ENCODE results near the gene MIER1.

Gene MIER1

GRCh38 chr1:67018574-67018973, 93.8 kb downstream of the MIER1 start:
- DNase-seq (ENCODE audit: low read depth in 1 of 2, low spot score in 1 of 2) = no peak
- in situ Hi-C loops (cut with HindIII; ENCODE audit: low pct_unique_long_range_greater_than_20kb, low sequenced_read_pairs) = no loop called here
- TF ChIP-seq JUND (IDR thresholded peaks at IDR 0.05; ENCODE audit: low read depth) = no peak

- in situ Hi-C loops (cut with HindIII; ENCODE audit: low pct_unique_long_range_greater_than_20kb, low sequenced_read_pairs) = no loop called here
- TF ChIP-seq JUND (IDR thresholded peaks at IDR 0.05; ENCODE audit: low read depth) = no peak
- no peak for DNase-seq (ENCODE audit: low read depth in 1 of 2, low spot score in 1 of 2)
Observed at GRCh38 chr1:67019121-67019520, 94.3 kb downstream of the MIER1 start.

GRCh38 chr1:67019600-67020136, 94.9 kb downstream of the MIER1 start:
- in situ Hi-C loops (cut with HindIII; ENCODE audit: low pct_unique_long_range_greater_than_20kb, low sequenced_read_pairs) = no loop called here
- no peak for DNase-seq (ENCODE audit: low read depth in 1 of 2, low spot score in 1 of 2)
- no peak for TF ChIP-seq JUND (IDR thresholded peaks at IDR 0.05; ENCODE audit: low read depth)

GRCh38 chr1:67020304-67020703, 95.5 kb downstream of the MIER1 start:
- no peak for TF ChIP-seq JUND (IDR thresholded peaks at IDR 0.05; ENCODE audit: low read depth)
- DNase-seq (ENCODE audit: low read depth in 1 of 2, low spot score in 1 of 2) = no peak
- in situ Hi-C loops (cut with HindIII; ENCODE audit: low pct_unique_long_range_greater_than_20kb, low sequenced_read_pairs) = no loop called here

- in situ Hi-C loops (cut with HindIII; ENCODE audit: low pct_unique_long_range_greater_than_20kb, low sequenced_read_pairs) = no loop called here
- no peak for DNase-seq (ENCODE audit: low read depth in 1 of 2, low spot score in 1 of 2)
- TF ChIP-seq JUND (IDR thresholded peaks at IDR 0.05; ENCODE audit: low read depth) = no peak
Observed at GRCh38 chr1:67020765-67021164, 96.0 kb downstream of the MIER1 start.

GRCh38 chr1:67029472-67029871, 104.7 kb downstream of the MIER1 start:
- no peak for TF ChIP-seq JUND (IDR thresholded peaks at IDR 0.05; ENCODE audit: low read depth)
- in situ Hi-C loops (cut with HindIII; ENCODE audit: low pct_unique_long_range_greater_than_20kb, low sequenced_read_pairs) = no loop called here
- DNase-seq (ENCODE audit: low read depth in 1 of 2, low spot score in 1 of 2) = no peak

GRCh38 chr1:67031121-67031858, 106.5 kb downstream of the MIER1 start:
- in situ Hi-C loops (cut with HindIII; ENCODE audit: low pct_unique_long_range_greater_than_20kb, low sequenced_read_pairs) = no loop called here
- no peak for TF ChIP-seq JUND (IDR thresholded peaks at IDR 0.05; ENCODE audit: low read depth)
- DNase-seq (ENCODE audit: low read depth in 1 of 2, low spot score in 1 of 2) = no peak

- no peak for TF ChIP-seq JUND (IDR thresholded peaks at IDR 0.05; ENCODE audit: low read depth)
- in situ Hi-C loops (cut with HindIII; ENCODE audit: low pct_unique_long_range_greater_than_20kb, low sequenced_read_pairs) = no loop called here
- no peak for DNase-seq (ENCODE audit: low read depth in 1 of 2, low spot score in 1 of 2)
Observed at GRCh38 chr1:67031859-67032247, 107.1 kb downstream of the MIER1 start.
